Endodermal cell (in vitro differentiated cells): ENCODE measurements around the gene NSG2. TPM values are rescaled to one million over a fixed set of nuclear protein-coding genes. Genes with fewer than 3 reads are reported as not detected.

Experiments
- DNase-seq: peaks from one replicate; pipeline ENCODE4 v3.0.0-alpha.2; 2017
- H3K27ac ChIP-seq: 2 replicates; pipeline ENCODE4 v1.5.1; 2013; ENCODE audit warnings: mild to moderate bottlenecking, low read depth, low read length, moderate library complexity
- H3K27me3 ChIP-seq: 2 replicates; pipeline ENCODE4 v1.6.1; 2013; ENCODE audit warnings: mild to moderate bottlenecking, low read length, moderate library complexity; ENCODE audit not compliant: insufficient read depth, control insufficient read depth, poor library complexity, severe bottlenecking
- H3K36me3 ChIP-seq: 2 replicates; pipeline ENCODE4 v1.7.0; 2013; ENCODE audit warnings: mild to moderate bottlenecking, low read length, moderate library complexity; ENCODE audit not compliant: control insufficient read depth, insufficient read depth
- H3K4me1 ChIP-seq: one replicate; pipeline ENCODE4 v1.7.0; 2013; ENCODE audit warnings: low read length; ENCODE audit not compliant: control insufficient read depth, insufficient read depth
- H3K4me3 ChIP-seq: 2 replicates; pipeline ENCODE4 v1.5.1; 2013; ENCODE audit warnings: mild to moderate bottlenecking, low read length, moderate library complexity
- H3K9ac ChIP-seq: 2 replicates; pipeline ENCODE4 v1.6.1; 2013; ENCODE audit warnings: mild to moderate bottlenecking, low read length, moderate library complexity; ENCODE audit not compliant: poor library complexity, severe bottlenecking; ENCODE audit errors: extremely low read depth
- H3K9me3 ChIP-seq: 2 replicates; pipeline ENCODE4 v1.6.1; 2013; ENCODE audit warnings: mild to moderate bottlenecking, low read length, moderate library complexity; ENCODE audit not compliant: control insufficient read depth
- H3K27ac Mint-ChIP-seq: 2 replicates; pipeline ENCODE4 v1.8.0; 2020; ENCODE audit warnings: mixed read lengths
- H3K27me3 Mint-ChIP-seq: 2 replicates; pipeline ENCODE4 v1.8.0; 2021; ENCODE audit warnings: mild to moderate bottlenecking, mixed read lengths; ENCODE audit not compliant: insufficient read depth
- H3K36me3 Mint-ChIP-seq: 2 replicates; pipeline ENCODE4 v1.8.0; 2020; ENCODE audit warnings: low read depth, mixed read lengths
- H3K4me1 Mint-ChIP-seq: 2 replicates; pipeline ENCODE4 v1.8.0; 2020; ENCODE audit warnings: mixed read lengths
- H3K4me3 Mint-ChIP-seq: 2 replicates; pipeline ENCODE4 v1.8.0; 2020; ENCODE audit warnings: mild to moderate bottlenecking, moderate library complexity, mixed read lengths
- H3K9me3 Mint-ChIP-seq: 2 replicates; pipeline ENCODE4 v1.8.0; 2020; ENCODE audit warnings: mild to moderate bottlenecking, mixed read lengths
- CTCF ChIP-seq: fragments of 200-600 bp; sonication (generic); conservative IDR thresholded peaks from 2 replicates; pipeline ENCODE4 v1.5.0; 2021; ENCODE audit warnings: antibody characterized with exemption, mild to moderate bottlenecking
- WGBS, 2 experiments: methylation state at CpG; one replicate each; pipeline versions ENCODE4 v1.1.5 to v1.1.7; 2013; ENCODE audit warnings: missing lambda C conversion rate in 2 of 2, mixed read lengths in 1 of 2; ENCODE audit not compliant: insufficient coverage in 1 of 2, insufficient read length in 1 of 2; 5-methylcytosine and 5-hydroxymethylcytosine counted together
- total RNA-seq, 2 donors: library from RNA; stranded (reverse); fragmentation: NEBNext Ultra II Directional in 1 of 2; extraction: Animal tissue kit (Norgen Biotek cat#: 25700) in 1 of 2; gene quantifications; 2 replicates in 1 of 2; 3 replicates in 1 of 2; pipeline ENCODE4 v1.2.1, GENCODE V29; 2021

Gene NSG2
- total RNA-seq, 2 donors from 2014 or later = not detected

GRCh38 chr5:174106997-174107655 is 61.6 kb downstream of the NSG2 start:
- H3K4me1 ChIP-seq = peaks cover 14% of the 10 kb centered on the region
- no peak overlapping the region for H3K4me3 ChIP-seq
- H3K9me3 ChIP-seq = no peaks in the 10 kb centered on the region
- peaks cover 3% of the 10 kb centered on the region for H3K27me3 Mint-ChIP-seq
- TF ChIP-seq CTCF = no peak
- H3K27ac ChIP-seq = no peak overlapping the region
- no peaks in the 10 kb centered on the region for H3K9me3 Mint-ChIP-seq
- no peaks in the 10 kb centered on the region for H3K36me3 ChIP-seq
- WGBS, 2 experiments = 79 to 89% methylated on average over 8 to 17 of the region's 17 CpGs
- H3K27ac Mint-ChIP-seq = no peak overlapping the region
- no peaks in the 10 kb centered on the region for H3K27me3 ChIP-seq
- H3K4me3 Mint-ChIP-seq = no peak overlapping the region
- H3K4me1 Mint-ChIP-seq = peaks cover 34% of the 10 kb centered on the region
- H3K9ac ChIP-seq = no peak overlapping the region
- H3K36me3 Mint-ChIP-seq = no peaks in the 10 kb centered on the region
- peak; percentile 59 for DNase-seq

GRCh38 chr5:174108745-174109144 is 63.2 kb downstream of the NSG2 start:
- Mint-ChIP-seq H3K9me3 (no peaks in the 10 kb centered on the region), H3K27me3 (peaks cover 3% of the 10 kb centered on the region), H3K4me3 (no peak overlapping the region), H3K4me1 (peaks cover 33% of the 10 kb centered on the region), H3K27ac (peak overlapping the region; percentile 9), H3K36me3 (no peaks in the 10 kb centered on the region)
- DNase-seq = no peak
- TF ChIP-seq CTCF = no peak
- Histone ChIP-seq H3K27ac (no peak overlapping the region), H3K27me3 (no peaks in the 10 kb centered on the region), H3K4me1 (peaks cover 14% of the 10 kb centered on the region), H3K9me3 (no peaks in the 10 kb centered on the region), H3K36me3 (no peaks in the 10 kb centered on the region), H3K9ac (no peak overlapping the region), H3K4me3 (no peak overlapping the region)
- 93 to 95% methylated on average over 4 to 6 of the region's 6 CpGs for WGBS, 2 experiments

- no peak for TF ChIP-seq CTCF
- Histone ChIP-seq H3K9ac (no peak overlapping the region), H3K9me3 (no peaks in the 10 kb centered on the region), H3K27me3 (no peaks in the 10 kb centered on the region), H3K27ac (no peak overlapping the region), H3K4me3 (no peak overlapping the region), H3K4me1 (peaks cover 14% of the 10 kb centered on the region), H3K36me3 (no peaks in the 10 kb centered on the region)
- DNase-seq = no peak
- H3K27me3 Mint-ChIP-seq = peaks cover 6% of the 10 kb centered on the region
- H3K36me3 Mint-ChIP-seq = no peaks in the 10 kb centered on the region
- H3K4me1 Mint-ChIP-seq = peaks cover 33% of the 10 kb centered on the region
- no peaks in the 10 kb centered on the region for H3K9me3 Mint-ChIP-seq
- H3K4me3 Mint-ChIP-seq = no peak overlapping the region
- 90 to 95% methylated on average over 10 of the region's 10 CpGs for WGBS, 2 experiments
- no peak overlapping the region for H3K27ac Mint-ChIP-seq
Measured at GRCh38 chr5:174109698-174110260, 64.3 kb downstream of the NSG2 start.
